B cell (primary cell): ENCODE measurements around the gene CCDC178. TPM values are rescaled to one million over a fixed set of nuclear protein-coding genes. Genes with fewer than 3 reads are reported as not detected.

Source experiments
- ATAC-seq: fragments of 200-7000 bp; cut with Tn5 transposase; one replicate; pipeline ENCODE4 v1.10.0; 2021; ENCODE audit warnings: low read depth, mild to moderate bottlenecking, moderate number of reproducible peaks, moderate library complexity
- CTCF ChIA-PET: fragments of 350-600 bp; sonication (Branson Sonifier 250); formaldehyde crosslinking; loops from one replicate; lab custom pipeline; 2021; ENCODE audit warnings: antibody characterized with exemption, inconsistent platforms; lab: Charles Lee
- POLR2A ChIA-PET: fragments of 350-600 bp; sonication (Branson Sonifier 250); formaldehyde crosslinking; loops from one replicate; lab custom pipeline; 2021; ENCODE audit warnings: antibody characterized with exemption; lab: Charles Lee
- DNase-seq: peaks from one replicate; pipeline ENCODE4 v3.0.0; 2013
- H2AFZ ChIP-seq: 2 replicates; pipeline ENCODE4 v1.6.1; 2012; ENCODE audit warnings: mild to moderate bottlenecking, low read depth, low read length; ENCODE audit not compliant: insufficient read depth, poor library complexity, severe bottlenecking
- H3K27ac ChIP-seq, 2 donors: 1 replicate in 1 of 2; 2 replicates in 1 of 2; pipeline ENCODE4 v1.5.1; 2012 to 2013; ENCODE audit warnings: low read length in 2 of 2, mild to moderate bottlenecking in 2 of 2, moderate library complexity in 1 of 2
- H3K27me3 ChIP-seq, 4 experiments: fragments of 200-600 bp in 1 of 4; sonication (generic) in 1 of 4; replicated peaks in 1 of 4; 1 replicate in 2 of 4; 2 replicates in 2 of 4; pipeline versions ENCODE4 v1.6.1 to v1.7.0; 2013 to 2016; ENCODE audit warnings: low read length in 3 of 4, mild to moderate bottlenecking in 2 of 4, mixed read lengths in 1 of 4, moderate library complexity in 1 of 4; ENCODE audit not compliant: insufficient read depth in 4 of 4, control insufficient read depth in 3 of 4; ENCODE audit errors: control extremely low read depth in 1 of 4
- H3K36me3 ChIP-seq, 2 experiments: replicated peaks in 1 of 2; 1 replicate in 1 of 2; 2 replicates in 1 of 2; pipeline versions ENCODE4 v1.6.1 to v1.7.1; 2013; ENCODE audit warnings: low read length in 1 of 2; ENCODE audit not compliant: insufficient read depth in 2 of 2, control insufficient read depth in 1 of 2; ENCODE audit errors: control extremely low read depth in 1 of 2, extremely low read depth in 1 of 2
- H3K4me1 ChIP-seq, 2 donors: fragments of 200-600 bp in 1 of 2; sonication (generic) in 1 of 2; 1 replicate in 1 of 2; 2 replicates in 1 of 2; pipeline versions ENCODE4 v1.5.1 to v1.6.1; 2013 to 2017; ENCODE audit warnings: low read length in 2 of 2; ENCODE audit not compliant: control insufficient read depth in 2 of 2, insufficient read depth in 2 of 2
- H3K4me2 ChIP-seq: replicated peaks from 2 replicates; pipeline ENCODE3; 2012; ENCODE audit warnings: mild to moderate bottlenecking, low read depth, low read length; ENCODE audit not compliant: poor library complexity, severe bottlenecking
- H3K4me3 ChIP-seq, 5 experiments: fragments of 200-600 bp in 1 of 5; sonication (generic) in 1 of 5; 1 replicate in 3 of 5; 2 replicates in 2 of 5; pipeline versions ENCODE4 v1.5.1 to v1.7.0; 2011 to 2016; ENCODE audit warnings: low read length in 4 of 5, mild to moderate bottlenecking in 4 of 5, low read depth in 2 of 5, control low read depth in 1 of 5, moderate library complexity in 1 of 5; ENCODE audit not compliant: insufficient read depth in 1 of 5; ENCODE audit errors: control extremely low read depth in 1 of 5, extremely low read depth in 1 of 5
- H3K79me2 ChIP-seq: fragments of 200-600 bp; sonication (generic); one replicate; pipeline ENCODE4 v1.6.0; 2016; ENCODE audit warnings: low read length; ENCODE audit not compliant: control insufficient read depth, insufficient read depth
- H3K9ac ChIP-seq: fragments of 200-600 bp; sonication (generic); 2 replicates; pipeline ENCODE4 v1.6.1; 2017; ENCODE audit warnings: mild to moderate bottlenecking, low read length, moderate library complexity
- H3K9me3 ChIP-seq, 3 donors: one replicate each; pipeline versions ENCODE4 v1.6.1 to v1.7.1; 2013; ENCODE audit warnings: low read length in 2 of 3; ENCODE audit not compliant: control insufficient read depth in 2 of 3, insufficient read depth in 1 of 3; ENCODE audit errors: control extremely low read depth in 1 of 3
- H4K20me1 ChIP-seq: 2 replicates; pipeline ENCODE4 v1.6.0; 2012; ENCODE audit warnings: mild to moderate bottlenecking, low read length; ENCODE audit not compliant: insufficient read depth, control insufficient read depth, poor library complexity, severe bottlenecking
- H3K27ac Mint-ChIP-seq: one replicate; pipeline ENCODE4 v1.8.0; 2021; ENCODE audit warnings: mixed read lengths
- H3K27me3 Mint-ChIP-seq: one replicate; pipeline ENCODE4 v1.8.0; 2021; ENCODE audit warnings: mixed read lengths
- H3K4me1 Mint-ChIP-seq: one replicate; pipeline ENCODE4 v1.8.0; 2021; ENCODE audit warnings: mixed read lengths
- H3K4me3 Mint-ChIP-seq: one replicate; pipeline ENCODE4 v1.8.0; 2021; ENCODE audit warnings: mixed read lengths
- H3K9me3 Mint-ChIP-seq: one replicate; pipeline ENCODE4 v1.8.0; 2022; ENCODE audit warnings: mixed read lengths; ENCODE audit not compliant: insufficient read depth
- EZH2 ChIP-seq: IDR thresholded peaks from 2 replicates; pipeline ENCODE4 v1.6.1; 2012; ENCODE audit warnings: borderline replicate concordance, low read depth, mild to moderate bottlenecking, moderate library complexity, low read length; ENCODE audit not compliant: insufficient read depth, poor library complexity, severe bottlenecking
- WGBS: methylation state at CpG from one replicate; pipeline ENCODE4 v1.1.5; 2013; ENCODE audit warnings: missing lambda C conversion rate; ENCODE audit not compliant: insufficient coverage; 5-methylcytosine and 5-hydroxymethylcytosine counted together
- intact Hi-C: fragments of 100-400 bp; cut with micrococcal nuclease; formaldehyde crosslinking; loops from one replicate; pipeline ENCODE4 v1.10.0; 2022
- polyA plus RNA-seq: library from polyadenylated mRNA; depleted of rRNA; stranded (reverse); fragments of >200 nt; gene quantifications from 2 replicates; pipeline ENCODE4 v1.2.3, GENCODE V29; 2012
- total RNA-seq, 2 donors: library from RNA; stranded (reverse); fragments of 120-200 nt in 1 of 2; gene quantifications; 1 replicate in 1 of 2; 2 replicates in 1 of 2; pipeline versions ENCODE4 v1.2.3 to v1.2.4, GENCODE V29; 2013 to 2022
- TF ChIP-seq, protein P1 (sequence below): fragments of 200-600 bp; IDR thresholded peaks from one replicate; pipeline ENCODE4 v1.8.0; 2022; ENCODE audit warnings: antibody characterized with exemption, mild to moderate bottlenecking

CCDC178 gene
- total and polyA plus RNA-seq, 2 donors (not counting 1 experiment from before 2014, with no cell fraction given): not detected

DNA sequence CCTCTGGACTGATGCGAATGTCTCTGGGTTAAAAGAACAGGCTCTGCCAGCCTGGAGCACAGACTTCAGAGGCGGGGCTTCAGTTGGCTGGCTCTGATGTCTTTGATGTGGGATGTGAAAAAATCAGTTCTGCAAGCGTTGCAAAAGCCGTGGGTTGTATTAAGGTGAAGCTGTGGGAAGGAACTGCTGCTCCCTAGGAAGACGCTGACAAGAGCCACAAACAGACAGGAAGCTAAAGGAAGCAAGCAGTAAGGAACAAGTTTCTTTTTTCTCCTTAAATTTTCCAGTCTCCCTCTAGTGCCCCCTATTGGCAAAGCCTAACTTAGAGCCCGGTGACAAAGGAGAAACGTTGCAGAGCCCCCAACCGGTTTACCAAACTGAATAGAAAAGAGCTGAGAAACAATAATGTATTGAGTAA lies 239.0 kb downstream of the CCDC178 start:
- Histone ChIP-seq H3K27ac (no peak overlapping the region), H2AFZ (no peak overlapping the region), H3K9ac (no peak overlapping the region), H3K79me2 (no peaks in the 10 kb centered on the region), H3K4me1 (no peaks in the 10 kb centered on the region), H3K36me3 (no peaks in the 10 kb centered on the region), H3K27me3 (peaks cover 0 to 4% (median 0%) of the 10 kb centered on the region in 4 experiments), H3K4me3 (no peak overlapping the region), H3K4me2 (no peak overlapping the region), H4K20me1 (no peaks in the 10 kb centered on the region), H3K9me3 (no peaks in the 10 kb centered on the region)
- ATAC-seq (no peak), DNase-seq (no peak)
- Mint-ChIP-seq H3K9me3 (no peaks in the 10 kb centered on the region), H3K27ac (no peak overlapping the region), H3K27me3 (peaks cover 11% of the 10 kb centered on the region), H3K4me1 (no peaks in the 10 kb centered on the region), H3K4me3 (no peak overlapping the region)
- intact Hi-C loops: no loop called here
- CTCF ChIA-PET: interaction anchor here (1.0 to 1.4 kb wide), 2 partner anchors 9 to 30 kb away, joined by 3 read pairs; no protein-coding TSS in a partner anchor
- POLR2A ChIA-PET: no interaction called here
- 6% methylated on average over 4 of the region's 8 CpGs for WGBS
- TF ChIP-seq, protein P1, sequence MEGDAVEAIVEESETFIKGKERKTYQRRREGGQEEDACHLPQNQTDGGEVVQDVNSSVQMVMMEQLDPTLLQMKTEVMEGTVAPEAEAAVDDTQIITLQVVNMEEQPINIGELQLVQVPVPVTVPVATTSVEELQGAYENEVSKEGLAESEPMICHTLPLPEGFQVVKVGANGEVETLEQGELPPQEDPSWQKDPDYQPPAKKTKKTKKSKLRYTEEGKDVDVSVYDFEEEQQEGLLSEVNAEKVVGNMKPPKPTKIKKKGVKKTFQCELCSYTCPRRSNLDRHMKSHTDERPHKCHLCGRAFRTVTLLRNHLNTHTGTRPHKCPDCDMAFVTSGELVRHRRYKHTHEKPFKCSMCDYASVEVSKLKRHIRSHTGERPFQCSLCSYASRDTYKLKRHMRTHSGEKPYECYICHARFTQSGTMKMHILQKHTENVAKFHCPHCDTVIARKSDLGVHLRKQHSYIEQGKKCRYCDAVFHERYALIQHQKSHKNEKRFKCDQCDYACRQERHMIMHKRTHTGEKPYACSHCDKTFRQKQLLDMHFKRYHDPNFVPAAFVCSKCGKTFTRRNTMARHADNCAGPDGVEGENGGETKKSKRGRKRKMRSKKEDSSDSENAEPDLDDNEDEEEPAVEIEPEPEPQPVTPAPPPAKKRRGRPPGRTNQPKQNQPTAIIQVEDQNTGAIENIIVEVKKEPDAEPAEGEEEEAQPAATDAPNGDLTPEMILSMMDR: no peak
- no peak for TF ChIP-seq EZH2

DNA sequence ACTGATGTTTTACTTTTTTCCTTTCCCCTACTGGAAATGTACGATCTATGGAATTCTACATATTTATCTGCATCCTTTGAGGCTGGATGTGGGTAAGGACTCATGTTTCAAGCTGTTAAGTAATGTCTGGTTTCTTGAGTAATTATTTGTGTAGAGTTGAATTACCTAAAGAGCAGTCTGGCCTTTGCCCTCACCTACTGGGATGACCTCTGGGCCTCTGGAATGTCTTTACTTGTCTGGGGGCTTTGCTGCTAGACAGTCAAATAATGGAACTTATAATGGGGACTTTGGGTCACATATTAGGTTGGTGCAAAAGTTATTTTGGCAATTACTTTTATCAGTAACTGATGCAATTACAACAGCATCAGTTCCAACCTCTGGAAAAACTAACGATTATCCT lies 244.7 kb downstream of the CCDC178 start:
- H4K20me1 ChIP-seq: no peaks in the 10 kb centered on the region
- WGBS: 80% methylated on average over 1 of the region's 2 CpGs
- ATAC-seq (no peak), DNase-seq (no peak)
- Mint-ChIP-seq H3K4me3 (no peak overlapping the region), H3K27me3 (peaks cover 3% of the 10 kb centered on the region), H3K9me3 (no peaks in the 10 kb centered on the region), H3K27ac (no peak overlapping the region), H3K4me1 (no peaks in the 10 kb centered on the region)
- ChIA-PET CTCF (no interaction called here), POLR2A (no interaction called here)
- no peaks in the 10 kb centered on the region for H3K4me1 ChIP-seq
- no peak overlapping the region for H3K4me2 ChIP-seq
- H2AFZ ChIP-seq: no peak overlapping the region
- H3K9ac ChIP-seq: no peak overlapping the region
- no peak overlapping the region for H3K4me3 ChIP-seq
- H3K36me3 ChIP-seq: no peaks in the 10 kb centered on the region
- H3K9me3 ChIP-seq: no peaks in the 10 kb centered on the region
- intact Hi-C loops: no loop called here
- TF ChIP-seq EZH2: no peak
- TF ChIP-seq, protein P1: no peak
- H3K27ac ChIP-seq: no peak overlapping the region
- no peaks in the 10 kb centered on the region for H3K27me3 ChIP-seq
- H3K79me2 ChIP-seq: no peaks in the 10 kb centered on the region
